Muscle of back (tissue), 13 donors: ENCODE measurements around the gene CDCA7L. TPM values are rescaled to one million over a fixed set of nuclear protein-coding genes. Genes with fewer than 3 reads are reported as not detected.

Experiments used
- DNase-seq, 3 donors: peaks; one replicate each; pipeline versions ENCODE4 v3.0.0 to v3.0.0-alpha.2; 2013
- long read RNA-seq, 9 donors: transcript quantifications; one replicate each; lab custom pipeline, GENCODE V29; 2026
- polyA plus RNA-seq, 10 donors: library from polyadenylated mRNA; unstranded; fragments of 120-200 nt; gene quantifications; one replicate each; pipeline ENCODE4 v1.2.1, GENCODE V29; 2013; ENCODE audit not compliant: insufficient read length in 10 of 10

The CDCA7L gene
- 10 to 100 TPM; 16.1 to 34.5 (median 21.3) TPM for polyA plus RNA-seq
- long read RNA-seq, donor 1, partial matches to known transcripts: 0 of 2 reads
- long read RNA-seq, donor 1, other reads (novel, unspliced or antisense): 0 of 2 reads
- long read RNA-seq, donor 2, partial matches to known transcripts: 0 of 2 reads
- long read RNA-seq, donor 2, other reads (novel, unspliced or antisense): 0 of 2 reads
- long read RNA-seq, donor 3: 0 reads
- long read RNA-seq, donor 4, partial matches to known transcripts: 0 of 3 reads
- long read RNA-seq, donor 4, other reads (novel, unspliced or antisense): 0 of 3 reads
- long read RNA-seq, donor 5, partial matches to known transcripts: 0 of 3 reads
- long read RNA-seq, donor 5, other reads (novel, unspliced or antisense): 0 of 3 reads
- long read RNA-seq, donor 6, partial matches to known transcripts: 0 of 3 reads
- long read RNA-seq, donor 6, other reads (novel, unspliced or antisense): 0 of 3 reads
- long read RNA-seq, donor 7: 0 reads
- long read RNA-seq, donor 8, partial matches to known transcripts: 0 of 2 reads
- long read RNA-seq, donor 8, other reads (novel, unspliced or antisense): 0 of 2 reads
- long read RNA-seq, donor 9, partial matches to known transcripts: 0 of 1 reads
- long read RNA-seq, donor 9, other reads (novel, unspliced or antisense): 0 of 1 reads

- DNase-seq: peak; percentile 71 to 93 (median 79)
These were observed at the start of gene CDCA7L for GRCh38 chr7:21945454-21946221. CDCA7L (minus strand) TSS chr7:21945899; CDS start chr7:21945804, 95 bp downstream.

GRCh38 chr7:21986096-21986495 is 40.4 kb upstream of the CDCA7L start:
- no peak for DNase-seq

GRCh38 chr7:21984042-21984441 is 38.3 kb upstream of the CDCA7L start:
- no peak for DNase-seq

- no peak for DNase-seq
These were observed 37.4 kb upstream of the CDCA7L start for GRCh38 chr7:21983056-21983455.

GRCh38 chr7:21981524-21981923 is 35.8 kb upstream of the CDCA7L start:
- DNase-seq: no peak

- DNase-seq: no peak
These were observed 35.3 kb upstream of the CDCA7L start for GRCh38 chr7:21980926-21981500.

GRCh38 chr7:21972397-21972784 is 26.7 kb upstream of the CDCA7L start:
- no peak for DNase-seq

GRCh38 chr7:21971780-21972396 is 26.2 kb upstream of the CDCA7L start:
- DNase-seq: no peak

GRCh38 chr7:21969822-21970221 is 24.1 kb upstream of the CDCA7L start:
- DNase-seq: no peak

GRCh38 chr7:21967598-21968003 is 21.9 kb upstream of the CDCA7L start:
- DNase-seq: peak in 1 of 3 donors; percentile 12

- no peak for DNase-seq
These were observed 20.6 kb upstream of the CDCA7L start for GRCh38 chr7:21966271-21966670.

- no peak for DNase-seq
These were observed 19.6 kb upstream of the CDCA7L start for GRCh38 chr7:21965291-21965690.

GRCh38 chr7:21962677-21963076 is 17.0 kb upstream of the CDCA7L start:
- no peak for DNase-seq

- peak in 1 of 3 donors; percentile 65 for DNase-seq
These were observed 15.2 kb upstream of the CDCA7L start for GRCh38 chr7:21960922-21961321.

- no peak for DNase-seq
These were observed 13.7 kb upstream of the CDCA7L start for GRCh38 chr7:21959387-21959776.

- DNase-seq: no peak
These were observed 8.1 kb upstream of the CDCA7L start for GRCh38 chr7:21953781-21954180.

GRCh38 chr7:21948887-21949540 is 3.3 kb upstream of the CDCA7L start:
- no peak for DNase-seq

GRCh38 chr7:21948364-21948763 is 2.7 kb upstream of the CDCA7L start:
- DNase-seq: no peak

GRCh38 chr7:21947946-21948345 is 2.2 kb upstream of the CDCA7L start:
- DNase-seq: no peak

- DNase-seq: no peak
These were observed 1.4 kb upstream of the CDCA7L start for GRCh38 chr7:21947056-21947455.

- no peak for DNase-seq
These were observed 567 bp upstream of the CDCA7L start for GRCh38 chr7:21946222-21946709.
